ENCODE results near the gene ITGB6.

ITGB6 gene

GRCh38 chr2:160097326-160097725, 102.7 kb downstream of the ITGB6 start:
- DNase-seq (ENCODE audit: low read depth in 3 of 3, low spot score in 1 of 3): no peak

GRCh38 chr2:160096409-160096808, 103.7 kb downstream of the ITGB6 start:
- no peak for DNase-seq (ENCODE audit: low read depth in 3 of 3, low spot score in 1 of 3)

GRCh38 chr2:160092445-160092844, 107.6 kb downstream of the ITGB6 start:
- DNase-seq (ENCODE audit: low read depth in 3 of 3, low spot score in 1 of 3): no peak

- DNase-seq (ENCODE audit: low read depth in 3 of 3, low spot score in 1 of 3): no peak
Observed at GRCh38 chr2:160091381-160091780, 108.7 kb downstream of the ITGB6 start.

- no peak for DNase-seq (ENCODE audit: low read depth in 3 of 3, low spot score in 1 of 3)
Observed at GRCh38 chr2:160087854-160088745, 112.0 kb downstream of the ITGB6 start.

- no peak for DNase-seq (ENCODE audit: low read depth in 3 of 3, low spot score in 1 of 3)
Observed at GRCh38 chr2:160085662-160086061, 114.4 kb downstream of the ITGB6 start.

GRCh38 chr2:160077912-160078810, 121.9 kb downstream of the ITGB6 start:
- DNase-seq (ENCODE audit: low read depth in 3 of 3, low spot score in 1 of 3): no peak

GRCh38 chr2:160076914-160077313, 123.2 kb downstream of the ITGB6 start:
- no peak for DNase-seq (ENCODE audit: low read depth in 3 of 3, low spot score in 1 of 3)

- no peak for DNase-seq (ENCODE audit: low read depth in 3 of 3, low spot score in 1 of 3)
Observed at GRCh38 chr2:160076241-160076640, 123.8 kb downstream of the ITGB6 start.

- no peak for DNase-seq (ENCODE audit: low read depth in 3 of 3, low spot score in 1 of 3)
Observed at GRCh38 chr2:160075171-160075570, 124.9 kb downstream of the ITGB6 start.

GRCh38 chr2:160073284-160073888, 126.7 kb downstream of the ITGB6 start:
- DNase-seq (ENCODE audit: low read depth in 3 of 3, low spot score in 1 of 3): no peak

- DNase-seq (ENCODE audit: low read depth in 3 of 3, low spot score in 1 of 3): no peak
Observed at GRCh38 chr2:160068906-160069305, 131.2 kb downstream of the ITGB6 start.

GRCh38 chr2:160064916-160065315, 135.2 kb downstream of the ITGB6 start:
- no peak for DNase-seq (ENCODE audit: low read depth in 3 of 3, low spot score in 1 of 3)

GRCh38 chr2:160063879-160064612, 136.0 kb downstream of the ITGB6 start:
- DNase-seq (ENCODE audit: low read depth in 3 of 3, low spot score in 1 of 3): no peak

- DNase-seq (ENCODE audit: low read depth in 3 of 3, low spot score in 1 of 3): no peak
Observed at GRCh38 chr2:160063271-160063670, 136.8 kb downstream of the ITGB6 start.

- DNase-seq (ENCODE audit: low read depth in 3 of 3, low spot score in 1 of 3): no peak
Observed at GRCh38 chr2:160062292-160063005, 137.6 kb downstream of the ITGB6 start, which contains the start of gene PLA2R1. Gene PLA2R1, minus strand, starts transcription at chr2:160062615. Its CDS starts 212 bp downstream, at chr2:160062403.

GRCh38 chr2:160061944-160062291, 138.2 kb downstream of the ITGB6 start:
- no peak for DNase-seq (ENCODE audit: low read depth in 3 of 3, low spot score in 1 of 3)

- DNase-seq (ENCODE audit: low read depth in 3 of 3, low spot score in 1 of 3): no peak
Observed at GRCh38 chr2:160061533-160061932, 138.5 kb downstream of the ITGB6 start.

GRCh38 chr2:160060297-160060696, 139.8 kb downstream of the ITGB6 start:
- DNase-seq (ENCODE audit: low read depth in 3 of 3, low spot score in 1 of 3): no peak

- no peak for DNase-seq (ENCODE audit: low read depth in 3 of 3, low spot score in 1 of 3)
Observed at GRCh38 chr2:160057356-160057755, 142.7 kb downstream of the ITGB6 start.

All from stimulated activated CD4-positive, alpha-beta T cell treated with anti-CD3 and anti-CD28 coated beads, TNF-alpha, amount 100 ng/mL, for 1 hour (primary cell).